GM19043 (cell line): ENCODE measurements around the gene NFIB.

Source experiments
- ATAC-seq: cut with Tn5 transposase; IDR thresholded peaks from one replicate; pipeline ENCODE4 v1.9.1; 2021; ENCODE audit warnings: low read depth; ENCODE audit not compliant: unreplicated experiment

NFIB gene

DNA sequence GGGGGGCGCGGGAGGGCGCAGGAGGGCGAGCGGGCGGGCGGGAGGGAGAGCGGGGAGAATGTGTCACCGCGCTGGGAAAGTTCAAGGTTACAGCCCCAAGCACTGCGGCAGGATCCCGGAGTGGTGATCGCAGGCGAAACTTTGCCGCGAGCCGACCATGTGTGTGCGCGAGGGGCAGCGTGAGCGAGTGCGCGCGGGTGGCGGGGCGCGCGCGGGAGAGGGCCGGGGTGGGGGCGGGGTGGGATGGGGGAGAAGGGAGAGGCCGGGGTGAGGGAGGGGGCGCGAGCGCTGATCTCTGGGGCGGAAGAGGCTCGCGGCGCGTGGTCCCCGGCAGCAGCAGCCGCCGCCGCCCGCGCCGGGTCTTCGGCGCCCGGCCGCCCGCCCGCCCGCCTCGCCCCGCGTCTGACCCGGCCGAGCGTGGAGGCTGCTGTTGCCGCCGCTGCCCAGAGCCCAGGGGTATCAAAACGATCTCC, at the start of gene NFIB:
Gene NFIB (minus strand): TSS at position 191 of the 473 bp plus-strand sequence. CDS start 630 bp downstream, outside the sequence.
- ATAC-seq, result no peak

DNA sequence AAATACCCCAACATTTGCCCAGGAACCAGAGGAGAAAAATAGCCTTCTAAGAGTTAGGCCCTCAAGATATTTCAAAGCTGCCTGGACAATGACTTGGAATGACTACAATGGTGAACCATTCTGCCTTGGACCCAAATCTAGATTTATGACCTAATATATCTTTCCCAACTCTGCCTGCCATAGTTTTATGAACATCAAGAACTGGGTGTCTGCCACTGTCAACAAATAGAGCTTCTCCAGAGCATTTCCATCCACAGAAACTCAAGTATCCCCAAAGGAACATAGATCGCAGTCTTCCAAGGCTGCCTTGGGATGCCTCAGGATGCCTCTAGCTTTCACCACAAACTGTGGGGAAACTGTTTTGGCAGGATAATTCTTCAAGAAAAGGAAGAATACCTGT, 48.2 kb upstream of the NFIB start:
- ATAC-seq, result no peak

DNA sequence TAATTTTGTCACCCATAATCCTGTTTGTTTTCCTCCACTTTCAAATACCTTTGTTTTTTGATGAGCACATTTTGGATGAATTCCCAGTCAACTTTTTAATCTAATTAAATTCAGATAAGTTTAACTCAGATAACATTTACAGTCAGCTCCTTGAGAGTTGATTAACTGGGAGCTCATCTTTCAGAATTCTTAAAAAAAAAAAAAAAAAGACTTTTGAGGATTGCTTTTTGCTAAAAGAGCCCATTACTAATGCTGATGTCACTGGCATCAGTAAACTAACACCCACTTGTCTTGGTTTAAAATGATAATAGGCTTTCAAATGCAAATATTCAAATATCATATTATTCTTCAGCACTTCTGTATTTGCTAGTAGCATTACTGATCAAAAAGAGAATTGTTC, 47.1 kb upstream of the NFIB start:
- no peak for ATAC-seq

DNA sequence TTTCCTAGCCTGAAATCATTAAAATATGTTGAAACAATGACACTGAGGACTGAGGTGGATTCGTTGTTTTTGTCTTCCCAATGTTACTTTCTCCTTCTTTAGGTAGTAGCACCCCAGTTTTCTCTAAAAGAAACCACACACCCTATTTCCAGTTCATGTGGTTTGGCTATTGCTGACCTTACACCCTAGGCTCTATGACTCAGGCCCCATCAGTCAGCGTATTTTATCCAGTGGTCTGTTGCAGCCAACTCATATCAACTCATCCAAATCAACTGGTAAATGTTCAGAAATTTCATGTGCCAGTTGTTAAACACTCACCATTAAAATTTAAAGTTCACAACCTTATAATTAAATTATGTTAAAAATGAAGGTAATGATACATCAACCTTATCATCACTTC, 44.6 kb upstream of the NFIB start:
- ATAC-seq, result no peak

DNA sequence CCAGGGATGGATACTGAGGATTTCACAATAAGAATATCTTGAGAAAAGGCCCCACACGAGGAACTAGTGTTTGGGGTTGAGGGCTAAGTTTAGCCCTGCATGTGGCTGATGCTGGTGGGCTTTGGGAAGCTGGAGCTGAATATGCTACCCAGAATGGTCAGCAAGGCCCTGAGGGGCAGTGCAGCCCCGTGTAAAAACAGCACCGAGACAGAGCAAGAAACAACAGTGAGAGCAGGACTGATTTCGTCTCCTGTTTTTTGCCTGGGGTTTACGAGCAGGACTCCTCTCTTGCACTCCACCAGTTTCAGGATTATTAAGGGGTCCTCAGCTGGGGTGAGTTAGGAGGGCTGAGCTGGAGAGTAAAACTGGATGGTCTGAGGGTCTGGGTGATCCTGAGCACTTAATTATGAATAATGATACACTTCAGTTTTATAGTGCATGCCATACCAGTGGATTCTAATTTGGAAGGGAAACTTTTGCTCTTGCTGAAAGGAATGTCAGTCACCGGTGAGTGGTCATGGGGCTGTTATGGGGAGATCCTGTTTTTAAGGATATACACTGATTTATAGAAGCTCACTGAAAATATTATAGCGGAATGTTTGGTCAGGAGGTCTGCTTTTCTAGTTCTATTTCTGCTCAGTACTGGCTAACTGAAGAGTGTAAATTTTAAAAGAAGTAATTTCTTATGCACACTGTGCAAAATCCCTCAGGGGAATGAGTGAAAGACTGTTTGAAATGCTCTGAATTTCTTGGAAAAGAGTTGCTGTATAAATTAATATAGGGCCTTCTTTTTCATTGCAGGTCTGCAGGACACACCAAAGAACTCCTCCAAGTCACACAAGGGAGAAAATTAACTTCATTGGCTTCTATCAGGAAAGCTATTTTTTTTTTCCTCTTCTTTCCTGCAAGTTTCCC, 42.7 kb upstream of the NFIB start:
- ATAC-seq, result no peak

DNA sequence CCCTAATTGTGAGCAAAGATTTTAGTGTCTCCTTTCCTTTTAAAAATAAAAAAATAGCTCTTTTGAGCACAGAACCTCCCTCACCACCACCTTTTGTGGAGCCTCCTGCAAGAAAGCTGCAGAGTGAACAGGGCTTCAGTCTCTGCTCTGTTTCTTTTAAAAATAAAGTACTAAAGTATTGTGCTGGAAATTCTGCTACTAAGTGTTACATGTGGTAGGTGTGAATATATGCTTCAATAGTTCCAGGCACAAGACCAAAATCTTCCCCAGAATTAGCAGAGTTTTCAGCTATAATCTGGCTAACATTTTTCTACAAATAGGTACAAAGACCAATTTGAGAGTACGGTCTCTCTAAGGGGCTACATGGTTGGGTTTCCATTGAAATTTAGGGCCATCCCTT, 40.3 kb upstream of the NFIB start:
- ATAC-seq, result no peak

DNA sequence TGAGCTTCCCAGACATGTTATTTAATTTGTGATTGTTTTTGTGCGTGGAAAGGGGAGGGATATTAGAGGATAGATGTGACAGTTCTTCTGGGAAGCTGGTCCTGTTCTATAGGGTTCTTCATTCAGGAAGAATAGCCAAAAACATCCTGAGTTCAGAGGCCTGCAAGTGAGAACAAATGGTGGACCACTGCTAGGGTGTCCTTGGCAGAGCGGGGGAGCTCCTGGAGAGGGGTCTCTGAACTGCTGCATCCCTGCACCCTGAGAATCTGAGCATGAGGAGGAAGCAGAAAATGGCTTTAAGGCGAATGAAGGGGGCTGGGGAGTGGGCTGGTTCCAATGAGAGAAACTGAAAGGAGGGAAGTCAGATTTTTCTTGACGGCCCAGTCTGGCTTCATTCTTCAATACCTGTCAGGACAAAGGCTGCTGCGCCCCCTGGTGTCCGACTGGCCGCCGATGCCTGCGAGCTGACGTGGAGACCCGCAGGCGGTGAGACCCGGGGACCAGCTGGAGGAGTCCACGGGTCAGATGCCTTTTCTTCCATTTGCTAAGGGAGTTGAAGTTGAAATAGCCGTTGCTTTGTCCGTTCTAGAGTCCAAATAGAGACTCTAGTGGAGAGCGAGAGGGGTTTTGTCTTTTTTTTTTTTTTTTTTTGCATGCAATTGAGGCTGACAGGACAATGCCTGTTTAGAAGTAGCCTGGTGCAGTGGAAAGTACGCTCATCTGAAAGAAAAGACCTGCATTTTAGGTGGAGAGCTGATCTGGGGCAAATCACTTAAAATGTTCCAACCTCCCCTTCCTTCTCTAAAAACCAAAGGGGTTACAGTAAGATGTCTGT, 39.5 kb upstream of the NFIB start:
- peak; percentile 82 for ATAC-seq

DNA sequence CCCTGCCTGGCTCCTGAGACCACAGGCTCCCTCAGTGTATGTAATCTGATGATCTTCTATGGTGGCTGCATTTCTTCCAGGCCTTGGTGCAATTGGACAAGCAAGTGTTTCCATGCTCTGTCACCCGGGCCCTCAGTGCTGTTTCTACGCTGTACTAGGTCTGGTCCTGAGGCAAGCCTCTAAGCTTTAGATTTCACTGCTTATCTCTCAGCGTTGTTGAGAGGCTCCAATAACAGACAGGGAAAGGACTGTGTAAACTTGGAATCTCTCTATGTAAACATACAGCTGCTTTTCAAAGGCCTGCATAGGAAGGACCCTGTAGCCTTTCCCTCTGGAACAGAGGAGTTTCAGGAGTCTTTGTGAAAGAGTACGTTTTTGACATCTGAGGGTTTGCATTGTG, 38.6 kb upstream of the NFIB start:
- ATAC-seq, result no peak

DNA sequence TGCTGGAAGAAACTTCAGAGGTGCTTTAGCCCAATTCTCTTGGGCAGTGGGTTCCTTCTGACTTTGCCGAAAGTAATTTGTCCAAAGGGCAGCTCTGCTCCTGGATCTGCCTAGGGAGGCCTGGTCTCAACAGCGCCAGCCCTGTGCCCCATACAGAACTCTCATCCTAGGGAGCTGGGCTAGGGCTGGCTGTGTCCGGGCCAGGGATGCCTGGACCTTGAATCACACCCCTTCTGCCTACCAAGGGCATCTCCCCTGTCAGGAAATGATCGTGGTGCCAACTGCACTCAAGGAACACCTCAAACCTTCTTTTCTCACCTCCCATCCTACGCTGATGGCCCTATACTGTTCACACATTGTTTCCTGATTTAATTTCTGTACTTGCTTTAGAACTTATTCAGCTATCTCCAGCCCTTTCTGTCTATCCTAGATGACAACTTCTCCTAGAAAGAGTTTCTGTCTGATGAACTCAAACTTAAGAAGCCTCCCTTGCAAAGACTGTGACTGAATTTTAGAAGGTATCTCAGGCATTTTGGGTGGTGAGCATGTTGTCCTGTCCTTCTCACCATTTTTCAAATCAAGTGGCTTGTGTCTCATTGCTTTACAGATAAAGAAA, 37.4 kb upstream of the NFIB start:
- ATAC-seq, result no peak

DNA sequence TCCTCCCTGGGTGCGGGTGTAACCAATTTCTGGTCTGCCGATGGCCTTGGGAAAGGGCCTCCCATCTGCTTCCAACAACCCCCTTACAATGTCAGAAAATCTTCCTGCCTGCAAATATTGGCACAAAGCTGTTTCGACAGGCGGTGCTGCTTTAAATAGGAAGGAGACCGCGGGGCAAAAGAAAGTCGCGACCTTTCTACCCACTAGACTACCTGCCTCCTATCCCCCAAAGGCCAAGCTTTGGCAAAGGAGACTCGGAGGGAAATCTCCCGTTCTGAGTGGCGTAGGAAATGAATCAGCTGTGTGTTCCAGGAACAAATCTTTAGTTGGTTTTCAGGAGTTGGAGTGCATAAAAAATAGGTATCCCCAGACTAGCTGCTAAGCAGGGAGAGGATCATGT, 36.8 kb upstream of the NFIB start:
- ATAC-seq, result no peak

DNA sequence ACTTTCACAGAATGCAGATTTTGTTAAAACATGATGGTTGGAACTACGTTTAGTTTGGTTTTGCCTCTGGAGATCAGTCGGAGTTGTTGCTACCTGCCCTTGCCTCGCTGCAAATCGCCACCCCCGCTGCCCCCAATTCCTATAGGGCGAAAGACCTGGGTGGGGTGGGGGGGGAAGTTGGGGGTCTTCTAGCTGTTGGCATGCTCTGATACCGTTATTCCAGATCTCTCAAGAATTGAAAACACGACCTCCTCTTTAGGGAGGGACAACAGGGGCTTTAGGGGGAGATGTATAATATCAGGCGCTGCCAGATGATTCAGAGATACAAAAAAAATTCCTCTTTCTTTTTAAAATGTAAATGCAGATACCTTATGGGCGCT, 36.4 kb upstream of the NFIB start:
- ATAC-seq, result no peak

DNA sequence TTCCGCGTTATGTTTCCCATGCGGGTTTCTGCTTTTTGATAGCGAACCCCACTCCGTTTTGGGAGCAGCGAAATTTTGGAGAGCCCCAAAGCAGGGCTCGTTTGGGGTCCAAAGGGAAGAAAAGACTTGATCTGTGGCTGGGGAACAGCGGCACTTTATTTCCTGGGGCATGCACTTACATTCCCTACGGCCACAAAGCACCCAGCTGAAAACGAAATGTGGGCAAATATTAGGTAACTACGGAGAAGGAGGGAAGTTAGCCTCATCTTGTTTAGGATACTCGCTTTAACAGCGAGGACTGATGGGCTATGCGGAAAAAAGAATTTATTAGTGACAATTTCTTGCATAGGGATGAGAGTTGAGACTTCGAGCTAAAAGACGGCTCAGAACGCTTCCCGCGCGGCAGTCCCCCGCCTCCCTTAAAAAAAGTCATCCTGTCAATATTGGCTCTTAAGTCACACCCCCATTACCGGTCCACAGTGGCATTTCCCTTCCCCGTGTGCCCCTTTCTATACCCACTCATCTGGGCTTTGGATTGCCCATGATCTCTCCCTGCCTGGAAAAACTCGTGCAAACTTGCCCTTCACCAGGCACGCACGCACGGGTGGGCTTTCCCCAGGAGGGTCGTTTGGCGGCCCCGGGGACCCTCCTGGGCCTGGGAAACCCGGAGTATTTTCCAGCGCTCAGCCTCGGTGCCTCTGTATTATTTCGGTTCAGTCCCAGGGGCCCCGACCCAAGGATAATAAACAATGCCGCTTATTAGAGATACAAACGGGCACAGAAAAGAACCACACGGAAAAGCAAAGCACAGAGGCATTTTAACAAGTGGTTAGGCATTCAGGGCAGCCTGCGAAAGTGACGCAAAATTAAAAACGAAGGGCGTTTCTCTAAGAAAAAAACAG, 35.8 kb upstream of the NFIB start:
- ATAC-seq, result no peak

DNA sequence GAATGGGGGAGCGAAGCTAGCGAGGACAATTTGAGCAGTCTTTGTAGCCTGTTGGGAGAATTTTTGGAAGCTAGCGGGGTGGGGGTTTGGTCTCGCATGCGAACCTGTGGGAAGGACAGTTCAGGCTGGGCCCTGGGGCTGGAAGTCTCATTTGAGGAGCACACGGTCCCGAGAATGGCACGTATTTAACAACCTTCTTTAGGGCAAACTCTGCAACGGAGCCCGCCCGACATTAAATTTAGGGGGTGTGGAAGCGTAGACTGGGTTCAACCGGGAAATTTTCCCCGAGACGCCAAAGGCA, 35.2 kb upstream of the NFIB start:
- no peak for ATAC-seq

DNA sequence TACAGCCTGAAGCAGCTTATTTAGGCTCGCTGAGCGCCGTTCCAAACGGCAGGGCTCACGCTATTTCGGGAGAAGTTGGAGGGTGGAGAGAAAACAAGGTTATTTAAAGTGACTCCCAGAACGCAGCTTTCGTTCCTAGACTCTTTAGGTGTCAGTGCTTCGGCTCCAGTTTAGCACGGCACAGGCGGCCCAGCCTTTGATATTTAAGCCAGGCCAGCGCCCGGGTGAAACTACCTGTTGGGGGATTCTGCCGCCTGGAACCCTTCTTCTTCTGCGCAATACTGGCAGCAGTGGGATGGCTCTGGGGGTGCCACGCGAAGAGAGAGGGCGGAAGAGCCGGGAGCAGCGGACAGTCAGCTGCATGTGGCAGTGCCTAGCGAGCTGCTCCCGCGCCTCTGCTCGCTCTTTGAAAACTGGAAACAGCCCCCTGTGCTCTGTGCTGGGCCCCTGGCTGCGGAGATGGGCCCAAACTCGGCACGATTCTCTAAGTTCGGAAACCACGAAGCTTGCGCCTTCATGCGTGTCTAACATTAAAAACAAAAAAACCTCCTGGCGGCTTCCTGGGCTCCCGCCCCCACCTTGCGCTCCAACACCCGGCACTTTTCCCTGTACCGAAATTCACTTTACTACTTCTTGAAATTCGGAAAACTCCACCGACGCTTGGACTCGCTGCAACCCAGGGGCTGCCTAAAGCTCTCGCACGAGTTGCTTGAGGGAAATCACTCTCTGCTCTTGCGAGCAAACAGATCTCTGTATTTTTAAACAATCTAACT, 34.6 kb upstream of the NFIB start:
- ATAC-seq, result no peak

DNA sequence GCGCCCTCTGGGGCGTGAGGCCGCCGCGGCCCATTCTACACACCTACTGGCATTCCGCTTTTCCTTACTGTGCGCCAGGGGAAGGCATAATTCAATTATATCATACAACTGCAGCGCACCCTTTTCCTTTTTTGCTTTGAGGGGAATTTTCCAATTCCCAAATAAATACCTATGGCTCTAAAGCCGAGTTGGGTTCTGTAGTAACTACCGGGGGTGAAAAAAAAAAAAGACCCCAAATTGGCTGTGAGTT, 34.1 kb upstream of the NFIB start:
- no peak for ATAC-seq

DNA sequence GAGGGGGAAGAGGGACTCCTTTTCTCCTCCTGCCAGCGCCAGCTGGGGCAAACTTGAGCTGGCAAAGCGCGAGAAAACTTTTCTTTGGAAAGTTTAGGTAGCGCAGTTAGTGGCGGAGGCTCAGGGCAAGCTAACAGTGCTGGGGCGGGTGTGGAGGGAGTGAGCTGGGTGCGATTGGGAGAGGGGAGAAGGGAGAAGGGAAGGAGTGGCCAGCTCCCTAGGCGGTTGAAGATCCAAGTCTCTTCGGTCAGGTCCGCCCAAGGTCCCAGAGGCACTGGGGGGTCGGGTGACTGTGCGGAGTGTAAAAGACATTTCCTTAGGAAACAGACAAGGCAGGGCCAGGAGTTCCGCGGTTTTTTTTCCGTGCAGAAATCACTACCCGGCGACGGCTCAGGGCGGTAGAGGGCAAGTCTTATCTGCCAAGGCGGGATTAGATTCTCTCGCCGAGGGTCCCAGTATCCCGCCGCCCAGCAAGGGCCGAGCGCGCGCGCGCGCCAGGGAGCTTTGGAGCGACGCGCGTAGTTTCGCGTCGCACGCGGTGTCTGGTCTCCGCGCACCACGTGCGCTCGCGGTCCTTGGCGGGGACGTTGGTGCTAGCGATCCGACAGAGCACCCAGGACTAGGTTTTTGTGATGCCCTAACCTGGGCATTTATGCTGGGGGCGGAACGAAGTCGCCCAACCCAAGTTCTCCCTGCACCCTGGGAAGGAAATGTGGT, 33.6 kb upstream of the NFIB start:
- ATAC-seq, result no peak

DNA sequence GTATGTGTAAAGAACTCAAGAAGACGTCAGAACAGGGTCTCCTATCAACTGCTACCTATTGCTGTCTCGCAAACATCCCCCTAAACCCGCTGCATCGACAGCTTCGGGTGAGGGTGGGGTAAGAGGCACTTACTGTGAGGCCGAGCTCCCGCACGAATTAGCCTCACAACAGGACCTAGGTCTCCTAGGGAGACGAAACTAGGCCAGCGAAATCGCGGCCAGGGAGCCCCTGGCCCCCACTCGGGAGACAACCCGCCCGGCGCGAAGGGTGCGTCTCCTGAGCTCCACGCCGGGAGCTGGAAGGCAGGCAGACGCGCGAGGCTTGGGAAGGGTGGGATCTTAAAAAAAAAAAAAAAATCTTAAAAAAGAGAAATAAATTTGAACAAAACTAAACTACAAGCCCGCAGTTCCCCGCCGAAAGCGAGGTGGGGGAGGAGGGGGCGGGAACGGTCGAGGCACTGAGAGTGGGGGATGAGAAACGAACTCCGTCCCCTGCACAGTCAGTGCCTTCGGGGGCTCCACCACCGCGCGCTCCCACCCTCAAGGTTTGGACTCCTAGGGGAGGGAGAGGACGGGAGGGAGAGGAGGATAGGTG, 33.0 kb upstream of the NFIB start:
- ATAC-seq, result no peak

DNA sequence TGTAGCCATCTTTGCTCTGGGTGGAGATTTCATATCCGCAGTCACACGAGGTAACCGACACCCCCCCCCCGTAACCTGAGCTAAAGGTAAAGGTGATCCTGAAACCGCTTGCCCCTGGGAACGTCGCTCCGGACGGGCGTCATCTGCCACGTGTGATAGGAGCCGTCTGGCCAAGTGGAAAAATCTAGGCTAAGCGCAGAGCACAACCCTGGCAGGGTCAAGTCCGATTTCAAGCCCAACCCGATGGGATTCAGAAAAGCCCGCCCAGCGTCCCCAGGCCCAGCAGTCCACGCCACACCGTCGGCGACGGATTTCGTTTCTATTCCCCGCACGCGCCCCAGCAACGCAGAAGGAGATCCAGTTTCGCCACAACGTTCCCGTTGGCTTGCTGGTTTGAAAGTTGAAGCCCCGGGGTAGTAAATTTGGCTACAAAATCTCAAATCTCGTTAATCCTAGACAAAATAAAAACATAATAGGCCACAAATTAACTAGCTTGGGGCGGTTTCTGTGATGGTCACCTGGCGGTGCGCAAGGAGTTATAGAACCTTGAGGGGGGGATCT, 32.4 kb upstream of the NFIB start:
- no peak for ATAC-seq
